SU-DHL-6 (cell line): ENCODE measurements around the gene ZBED2.

ENCODE experiments used
- EZH2phosphoT487 ChIP-seq: fragments of 200-600 bp; sonication (generic), shearing (Covaris generic); conservative IDR thresholded peaks from 2 replicates; pipeline ENCODE4 v1.6.1; 2018; ENCODE audit warnings: mild to moderate bottlenecking, antibody characterized with exemption, low read length, moderate library complexity, mixed read lengths
- TF ChIP-seq, protein P1 (sequence below): fragments of 200-600 bp; sonication (generic); IDR thresholded peaks from one replicate; pipeline ENCODE4 v1.5.1; 2017; ENCODE audit warnings: antibody characterized with exemption, mild to moderate bottlenecking, low read length, moderate library complexity; ENCODE audit not compliant: insufficient read depth, poor library complexity, severe bottlenecking

DNA sequence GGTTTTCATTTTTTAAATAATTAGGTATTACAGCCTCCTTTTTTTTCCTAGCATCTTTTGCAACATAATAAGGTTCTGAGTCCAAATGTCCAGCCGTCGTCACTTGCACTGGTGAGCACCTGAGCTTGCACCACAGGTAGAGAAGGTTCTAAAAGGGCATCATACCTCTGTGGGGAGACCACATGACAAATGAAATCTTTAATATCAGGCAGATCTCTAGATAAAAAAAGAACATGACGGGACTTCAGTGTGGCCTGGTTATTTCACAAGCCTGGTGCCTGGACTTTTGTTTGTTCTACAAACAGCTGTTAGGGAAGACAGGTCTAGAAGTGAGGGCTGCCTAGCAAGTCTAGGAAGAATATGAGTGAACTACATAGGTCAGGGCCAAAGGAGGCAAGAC lies 3.6 kb downstream of the ZBED2 start:
- TF ChIP-seq, protein P1, sequence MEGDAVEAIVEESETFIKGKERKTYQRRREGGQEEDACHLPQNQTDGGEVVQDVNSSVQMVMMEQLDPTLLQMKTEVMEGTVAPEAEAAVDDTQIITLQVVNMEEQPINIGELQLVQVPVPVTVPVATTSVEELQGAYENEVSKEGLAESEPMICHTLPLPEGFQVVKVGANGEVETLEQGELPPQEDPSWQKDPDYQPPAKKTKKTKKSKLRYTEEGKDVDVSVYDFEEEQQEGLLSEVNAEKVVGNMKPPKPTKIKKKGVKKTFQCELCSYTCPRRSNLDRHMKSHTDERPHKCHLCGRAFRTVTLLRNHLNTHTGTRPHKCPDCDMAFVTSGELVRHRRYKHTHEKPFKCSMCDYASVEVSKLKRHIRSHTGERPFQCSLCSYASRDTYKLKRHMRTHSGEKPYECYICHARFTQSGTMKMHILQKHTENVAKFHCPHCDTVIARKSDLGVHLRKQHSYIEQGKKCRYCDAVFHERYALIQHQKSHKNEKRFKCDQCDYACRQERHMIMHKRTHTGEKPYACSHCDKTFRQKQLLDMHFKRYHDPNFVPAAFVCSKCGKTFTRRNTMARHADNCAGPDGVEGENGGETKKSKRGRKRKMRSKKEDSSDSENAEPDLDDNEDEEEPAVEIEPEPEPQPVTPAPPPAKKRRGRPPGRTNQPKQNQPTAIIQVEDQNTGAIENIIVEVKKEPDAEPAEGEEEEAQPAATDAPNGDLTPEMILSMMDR, result no peak
- no peak for TF ChIP-seq EZH2phosphoT487
